GM19324 (cell line): ENCODE measurements around the gene BRCA2.

Experiments used
- ATAC-seq: cut with Tn5 transposase; IDR thresholded peaks from one replicate; pipeline ENCODE4 v1.9.1; 2021; ENCODE audit warnings: mild to moderate bottlenecking, moderate library complexity; ENCODE audit not compliant: unreplicated experiment, low FRiP score

BRCA2 gene

DNA sequence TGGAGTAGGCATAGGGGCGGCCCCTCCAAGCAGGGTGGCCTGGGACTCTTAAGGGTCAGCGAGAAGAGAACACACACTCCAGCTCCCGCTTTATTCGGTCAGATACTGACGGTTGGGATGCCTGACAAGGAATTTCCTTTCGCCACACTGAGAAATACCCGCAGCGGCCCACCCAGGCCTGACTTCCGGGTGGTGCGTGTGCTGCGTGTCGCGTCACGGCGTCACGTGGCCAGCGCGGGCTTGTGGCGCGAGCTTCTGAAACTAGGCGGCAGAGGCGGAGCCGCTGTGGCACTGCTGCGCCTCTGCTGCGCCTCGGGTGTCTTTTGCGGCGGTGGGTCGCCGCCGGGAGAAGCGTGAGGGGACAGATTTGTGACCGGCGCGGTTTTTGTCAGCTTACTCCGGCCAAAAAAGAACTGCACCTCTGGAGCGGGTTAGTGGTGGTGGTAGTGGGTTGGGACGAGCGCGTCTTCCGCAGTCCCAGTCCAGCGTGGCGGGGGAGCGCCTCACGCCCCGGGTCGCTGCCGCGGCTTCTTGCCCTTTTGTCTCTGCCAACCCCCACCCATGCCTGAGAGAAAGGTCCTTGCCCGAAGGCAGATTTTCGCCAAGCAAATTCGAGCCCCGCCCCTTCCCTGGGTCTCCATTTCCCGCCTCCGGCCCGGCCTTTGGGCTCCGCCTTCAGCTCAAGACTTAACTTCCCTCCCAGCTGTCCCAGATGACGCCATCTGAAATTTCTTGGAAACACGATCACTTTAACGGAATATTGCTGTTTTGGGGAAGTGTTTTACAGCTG lies at the start of gene BRCA2, which contains the start of gene ZAR1L:
BRCA2 (plus strand) TSS at position 271 of the 790 bp plus-strand sequence. CDS start 953 bp downstream, outside the sequence.
ZAR1L (minus strand) TSS at position 126 of the 790 bp plus-strand sequence. CDS start 3,438 bp downstream, outside the sequence.
- ATAC-seq: peak; percentile 95

GRCh38 chr13:32265726-32266125 lies 49.6 kb upstream of the BRCA2 start:
- no peak for ATAC-seq

GRCh38 chr13:32266130-32266529 lies 49.2 kb upstream of the BRCA2 start:
- ATAC-seq: no peak

DNA sequence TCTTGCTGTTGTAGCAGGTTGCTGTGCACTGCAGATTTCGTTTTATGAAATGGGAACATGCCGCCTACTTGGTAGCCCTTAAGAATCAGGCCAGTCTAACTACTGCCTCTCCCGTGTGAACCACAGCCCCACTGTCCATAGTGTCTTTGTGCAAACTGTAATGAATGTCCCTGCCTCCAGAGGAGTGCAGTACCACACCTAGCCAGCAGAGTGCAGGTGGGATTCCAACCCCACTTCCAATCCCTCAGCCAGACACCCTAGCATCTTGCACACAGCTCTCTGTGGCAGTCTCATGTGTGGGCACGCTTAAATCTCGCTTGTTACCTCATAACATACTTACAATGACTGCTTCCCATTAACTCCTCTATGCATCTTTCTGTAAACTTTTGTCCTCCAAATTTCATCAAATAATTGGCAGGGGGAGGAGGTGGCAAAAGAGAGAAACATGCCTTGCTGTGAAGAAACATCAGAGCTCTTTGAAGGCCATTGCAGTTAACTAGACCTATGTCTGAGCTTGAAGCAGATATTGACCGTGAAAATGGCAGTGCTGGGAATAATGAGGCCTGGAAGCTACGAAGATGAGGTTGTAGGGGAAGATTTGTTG lies 47.4 kb upstream of the BRCA2 start:
- ATAC-seq: no peak

- no peak for ATAC-seq
Measured at GRCh38 chr13:32272021-32272683, 43.2 kb upstream of the BRCA2 start.

DNA sequence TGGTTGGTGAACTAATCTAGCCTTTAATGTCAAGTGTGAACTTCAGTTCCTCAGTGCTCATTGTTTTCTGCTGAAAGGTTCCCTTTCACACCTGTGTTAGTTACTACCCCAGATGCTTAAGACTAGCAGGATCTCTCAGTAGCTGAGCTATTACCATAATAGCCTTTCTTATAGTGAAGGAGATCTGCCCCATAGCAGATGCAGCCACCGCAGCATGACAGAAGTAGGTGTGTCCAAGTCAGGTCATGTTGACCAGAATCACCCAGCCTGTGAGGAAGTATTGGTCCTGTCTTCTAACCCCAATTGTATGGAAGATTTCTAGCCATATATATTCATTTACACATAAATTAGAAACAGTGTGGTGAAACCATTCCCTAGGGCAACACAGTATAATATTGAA lies 37.5 kb upstream of the BRCA2 start:
- no peak for ATAC-seq

- ATAC-seq: no peak
Measured at GRCh38 chr13:32278426-32278825, 36.9 kb upstream of the BRCA2 start.

GRCh38 chr13:32281096-32281495 lies 34.2 kb upstream of the BRCA2 start:
- ATAC-seq: no peak

DNA sequence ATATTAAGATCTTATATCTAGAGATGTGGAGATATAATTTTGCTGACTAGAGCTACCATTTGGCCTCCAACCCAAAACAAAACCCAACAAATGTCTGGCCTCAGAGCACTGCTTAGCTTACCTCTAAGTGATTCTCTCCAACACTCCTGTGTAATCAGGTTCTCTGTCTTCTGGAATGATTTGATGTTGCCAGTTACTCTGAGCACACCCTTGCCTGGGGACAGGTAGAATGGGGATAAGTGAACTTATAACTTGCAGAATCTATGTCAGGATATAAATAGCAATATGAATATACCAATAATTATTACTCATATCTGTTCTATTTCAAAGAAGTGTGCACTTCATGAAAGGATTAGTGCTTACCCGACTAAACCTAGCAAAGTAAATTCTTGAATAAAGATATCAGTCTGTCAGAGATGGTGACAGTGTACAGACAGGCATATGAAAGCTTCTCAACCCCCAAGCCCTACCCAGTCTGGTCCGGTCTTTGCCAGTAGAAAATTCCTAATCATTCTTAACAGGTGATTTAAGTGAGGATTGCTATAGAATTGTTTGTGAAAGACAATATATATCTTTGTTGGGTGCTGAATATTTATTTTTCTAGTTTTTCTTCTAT lies 33.1 kb upstream of the BRCA2 start:
- no peak for ATAC-seq

GRCh38 chr13:32284927-32285632 lies 30.2 kb upstream of the BRCA2 start:
- ATAC-seq: no peak

GRCh38 chr13:32285633-32285965 lies 29.7 kb upstream of the BRCA2 start:
- ATAC-seq: no peak

GRCh38 chr13:32297206-32297605 lies 18.1 kb upstream of the BRCA2 start:
- ATAC-seq: no peak

DNA sequence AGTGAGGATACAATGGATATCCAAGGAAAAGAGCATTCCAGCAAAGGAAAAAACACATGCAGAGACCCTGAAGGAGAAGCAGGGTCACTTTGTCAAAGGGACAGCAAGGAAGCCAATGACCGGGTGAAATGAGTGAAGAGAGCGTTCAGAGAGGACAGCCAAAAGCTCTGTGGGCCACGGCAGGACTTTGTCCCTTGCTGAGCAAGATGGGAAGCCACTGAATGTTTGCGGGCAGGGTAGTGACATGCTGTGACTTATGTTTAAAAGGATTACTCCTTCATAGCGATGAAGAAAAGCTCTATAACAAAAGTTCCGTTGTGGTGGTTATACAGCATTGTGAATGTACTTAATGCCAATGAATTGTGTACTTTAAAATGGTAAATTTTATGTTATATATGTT lies 16.6 kb upstream of the BRCA2 start:
- no peak for ATAC-seq

DNA sequence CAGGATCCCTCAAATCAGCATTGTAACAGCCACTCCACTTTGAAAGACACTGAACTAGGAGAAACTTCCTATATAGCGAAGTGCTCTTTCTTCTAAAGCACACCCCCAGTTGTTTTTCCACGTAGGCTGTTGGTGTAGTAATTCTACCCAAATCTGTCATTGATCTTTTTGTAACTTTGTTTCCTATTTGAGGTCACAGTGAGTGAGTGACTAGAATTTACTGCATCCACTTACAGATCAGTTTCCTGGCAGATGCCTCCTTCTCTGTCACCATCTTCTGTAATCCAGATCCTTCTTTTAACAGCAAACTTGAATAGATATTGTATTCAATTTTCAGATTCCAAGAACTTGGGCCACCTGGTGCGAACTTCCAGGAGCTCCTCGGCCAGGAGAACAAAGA lies 15.4 kb upstream of the BRCA2 start:
- ATAC-seq: no peak

GRCh38 chr13:32300406-32300805 lies 14.9 kb upstream of the BRCA2 start:
- ATAC-seq: no peak

GRCh38 chr13:32300920-32301319 lies 14.4 kb upstream of the BRCA2 start:
- no peak for ATAC-seq

DNA sequence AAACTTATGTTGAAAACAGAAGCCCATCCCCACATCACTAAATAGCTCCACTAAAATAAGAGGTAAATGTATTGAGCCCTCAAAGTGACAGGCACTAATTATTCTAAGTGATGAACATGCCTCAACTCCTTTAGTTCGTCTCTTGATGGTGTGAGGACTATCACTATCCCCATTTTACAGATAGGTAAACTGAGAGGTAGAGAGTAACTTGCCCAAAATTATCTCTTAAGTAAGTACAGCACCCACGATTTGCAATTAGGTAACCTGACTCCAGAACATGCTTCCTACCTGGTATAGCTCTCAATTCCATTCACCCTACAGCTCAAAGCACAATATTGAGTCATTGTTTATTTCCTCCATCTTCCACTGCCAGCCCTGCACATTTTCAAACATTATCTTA lies 12.8 kb upstream of the BRCA2 start:
- ATAC-seq: no peak

DNA sequence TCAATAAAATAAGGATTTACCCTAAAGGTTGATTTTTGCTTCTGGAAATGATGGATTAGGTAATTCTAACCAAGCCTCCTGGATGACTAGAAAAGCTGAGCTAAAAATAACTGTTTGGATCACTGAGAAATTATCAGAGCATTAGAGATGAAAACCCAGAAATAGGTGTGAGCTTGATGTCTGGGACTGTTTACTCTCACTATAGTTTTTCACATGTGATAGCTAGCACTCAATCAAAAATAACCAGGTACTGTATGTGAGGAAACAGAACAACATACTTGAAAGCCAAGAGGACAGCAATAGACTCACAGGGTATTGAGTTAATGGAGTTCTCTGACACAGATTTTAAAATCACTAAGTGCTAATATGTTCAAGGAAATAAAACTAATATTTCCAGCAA lies 9.7 kb upstream of the BRCA2 start:
- ATAC-seq: no peak

DNA sequence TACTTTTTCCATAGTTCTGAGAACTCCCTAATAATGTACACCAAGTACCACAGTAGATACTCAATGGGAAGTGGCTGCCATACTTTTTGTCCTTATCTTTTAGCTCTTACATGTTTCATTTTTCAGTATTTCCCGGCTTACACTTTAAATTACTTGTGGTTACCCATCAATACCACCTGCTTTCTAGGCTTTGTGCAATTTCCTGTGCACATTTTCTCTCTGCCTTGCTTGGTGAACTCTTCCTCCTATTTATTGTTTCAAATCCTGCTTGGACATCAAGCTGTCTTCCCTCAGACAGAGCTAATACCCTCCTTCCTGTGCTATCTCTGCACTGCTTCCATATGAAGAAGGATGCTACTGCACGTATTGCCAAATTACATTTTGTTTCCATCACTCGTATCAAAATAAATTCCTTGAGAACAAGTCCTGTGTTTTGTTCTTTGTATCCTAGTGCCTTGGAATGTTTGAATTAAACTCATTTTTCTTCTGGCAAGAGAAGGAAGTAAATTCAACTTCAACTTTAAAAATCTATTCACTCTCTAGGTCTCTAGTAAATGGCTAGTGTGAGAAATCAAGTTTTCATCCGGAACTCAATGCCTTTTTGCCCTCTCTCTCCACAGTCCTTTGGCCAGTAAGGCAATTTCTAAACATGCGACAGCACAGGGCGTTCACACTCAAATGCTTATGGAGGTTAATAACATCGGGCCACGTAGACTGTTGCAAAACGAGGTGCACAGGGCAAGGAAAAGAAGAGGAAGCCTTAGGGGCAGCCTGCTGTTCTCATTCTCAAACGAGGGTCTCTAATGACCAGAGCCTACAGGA lies 5.8 kb upstream of the BRCA2 start:
- ATAC-seq: peak; percentile 24
